Breast epithelium (tissue), 3 donors: ENCODE measurements around the gene DSPP.

Source experiments
- POLR2A ChIP-seq: fragments of 450-650 bp; IDR thresholded peaks from one replicate; pipeline ENCODE4 v1.6.1; 2016; ENCODE audit warnings: antibody characterized with exemption, mild to moderate bottlenecking, moderate library complexity
- POLR2AphosphoS5 ChIP-seq, 3 donors: sonication (generic); formaldehyde crosslinking; IDR thresholded peaks; one replicate each; pipeline ENCODE4 v1.6.1; 2017; ENCODE audit warnings: antibody characterized with exemption in 3 of 3
- TF ChIP-seq, protein P1 (sequence below), 3 donors: fragments of 450-650 bp; IDR thresholded peaks; one replicate each; pipeline ENCODE4 v1.5.1; 2016 to 2017; ENCODE audit warnings: antibody characterized with exemption in 3 of 3, mild to moderate bottlenecking in 3 of 3, moderate library complexity in 3 of 3

DNA sequence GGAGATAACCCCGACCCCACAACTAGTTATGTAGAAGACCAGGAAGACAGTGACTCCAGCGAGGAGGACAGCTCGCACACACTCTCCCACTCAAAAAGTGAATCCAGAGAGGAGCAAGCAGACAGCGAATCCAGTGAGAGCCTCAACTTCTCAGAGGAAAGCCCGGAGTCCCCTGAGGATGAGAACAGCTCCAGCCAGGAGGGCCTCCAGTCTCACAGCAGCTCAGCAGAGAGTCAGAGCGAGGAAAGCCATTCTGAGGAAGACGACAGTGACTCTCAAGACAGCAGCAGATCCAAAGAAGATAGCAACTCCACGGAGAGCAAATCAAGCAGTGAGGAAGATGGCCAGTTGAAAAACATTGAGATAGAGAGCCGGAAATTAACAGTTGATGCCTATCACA lies 54.5 kb downstream of the DSPP start:
- TF ChIP-seq POLR2A (no peak), POLR2AphosphoS5 (IDR thresholded peaks at IDR 0.05) (no peak)
- TF ChIP-seq, protein P1, sequence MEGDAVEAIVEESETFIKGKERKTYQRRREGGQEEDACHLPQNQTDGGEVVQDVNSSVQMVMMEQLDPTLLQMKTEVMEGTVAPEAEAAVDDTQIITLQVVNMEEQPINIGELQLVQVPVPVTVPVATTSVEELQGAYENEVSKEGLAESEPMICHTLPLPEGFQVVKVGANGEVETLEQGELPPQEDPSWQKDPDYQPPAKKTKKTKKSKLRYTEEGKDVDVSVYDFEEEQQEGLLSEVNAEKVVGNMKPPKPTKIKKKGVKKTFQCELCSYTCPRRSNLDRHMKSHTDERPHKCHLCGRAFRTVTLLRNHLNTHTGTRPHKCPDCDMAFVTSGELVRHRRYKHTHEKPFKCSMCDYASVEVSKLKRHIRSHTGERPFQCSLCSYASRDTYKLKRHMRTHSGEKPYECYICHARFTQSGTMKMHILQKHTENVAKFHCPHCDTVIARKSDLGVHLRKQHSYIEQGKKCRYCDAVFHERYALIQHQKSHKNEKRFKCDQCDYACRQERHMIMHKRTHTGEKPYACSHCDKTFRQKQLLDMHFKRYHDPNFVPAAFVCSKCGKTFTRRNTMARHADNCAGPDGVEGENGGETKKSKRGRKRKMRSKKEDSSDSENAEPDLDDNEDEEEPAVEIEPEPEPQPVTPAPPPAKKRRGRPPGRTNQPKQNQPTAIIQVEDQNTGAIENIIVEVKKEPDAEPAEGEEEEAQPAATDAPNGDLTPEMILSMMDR (IDR thresholded peaks at IDR 0.05) = no peak
